ENCODE measurements around the gene AFDN. TPM values are rescaled to one million over a fixed set of nuclear protein-coding genes. Genes with fewer than 3 reads are reported as not detected.

Gene AFDN
- total RNA-seq, 1 donor from 2014 or later: 357 TPM

- Mint-ChIP-seq H3K27me3 (ENCODE audit: insufficient read depth, low read depth) (no peaks in the 10 kb centered on the region), H3K4me1 (no peaks in the 10 kb centered on the region), H3K9me3 (peaks cover 2% of the 10 kb centered on the region), H3K27ac (no peak overlapping the region), H3K36me3 (no peaks in the 10 kb centered on the region), H3K4me3 (no peak overlapping the region)
- TF ChIP-seq EZH2 (IDR thresholded peaks at IDR 0.05) (no peak), EZH2phosphoT487 (IDR thresholded peaks at IDR 0.05) (no peak), CTCF (IDR thresholded peaks at IDR 0.05) (no peak)
- no peaks in the 10 kb centered on the region for H3K4me1 ChIP-seq
- no peaks in the 10 kb centered on the region for H3K36me3 ChIP-seq
- H3F3A ChIP-seq (ENCODE audit: low read depth): no peaks in the 10 kb centered on the region
- H3K27me3 ChIP-seq: no peaks in the 10 kb centered on the region
- no peak overlapping the region for H3K9ac ChIP-seq
- no peaks in the 10 kb centered on the region for H4K20me1 ChIP-seq (ENCODE audit: low read depth)
- H2AFZ ChIP-seq (replicated peaks): no peak overlapping the region
- no peaks in the 10 kb centered on the region for H3K9me3 ChIP-seq (ENCODE audit: low read depth)
- no peak overlapping the region for H3K4me2 ChIP-seq
- no peaks in the 10 kb centered on the region for H3K79me2 ChIP-seq (ENCODE audit: low read depth)
- H3K27ac ChIP-seq: no peak overlapping the region
- no peak overlapping the region for H3K4me3 ChIP-seq
- no peak for DNase-seq (ENCODE audit: low spot score)
Measured at GRCh38 chr6:167811040-167811439, 15.7 kb upstream of the AFDN start.

GRCh38 chr6:167811442-167812087, 15.1 kb upstream of the AFDN start:
- H3K4me3 Mint-ChIP-seq: no peak overlapping the region
- Histone ChIP-seq H3K4me1 (no peaks in the 10 kb centered on the region), H3K36me3 (no peaks in the 10 kb centered on the region), H3F3A (ENCODE audit: low read depth) (no peaks in the 10 kb centered on the region), H3K9me3 (ENCODE audit: low read depth) (no peaks in the 10 kb centered on the region), H3K27me3 (no peaks in the 10 kb centered on the region), H4K20me1 (ENCODE audit: low read depth) (no peaks in the 10 kb centered on the region), H3K4me3 (no peak overlapping the region), H3K27ac (no peak overlapping the region), H3K79me2 (ENCODE audit: low read depth) (no peaks in the 10 kb centered on the region), H2AFZ (replicated peaks) (no peak overlapping the region), H3K4me2 (no peak overlapping the region), H3K9ac (no peak overlapping the region)
- TF ChIP-seq CTCF (IDR thresholded peaks at IDR 0.05): no peak
- no peak for TF ChIP-seq EZH2 (IDR thresholded peaks at IDR 0.05)
- no peak for TF ChIP-seq EZH2phosphoT487 (IDR thresholded peaks at IDR 0.05)
- no peak overlapping the region for H3K27ac Mint-ChIP-seq
- H3K36me3 Mint-ChIP-seq: no peaks in the 10 kb centered on the region
- H3K4me1 Mint-ChIP-seq: no peaks in the 10 kb centered on the region
- peaks cover 2% of the 10 kb centered on the region for H3K9me3 Mint-ChIP-seq
- H3K27me3 Mint-ChIP-seq (ENCODE audit: insufficient read depth, low read depth): no peaks in the 10 kb centered on the region
- DNase-seq (ENCODE audit: low spot score): no peak

- no peak for TF ChIP-seq CTCF (IDR thresholded peaks at IDR 0.05)
- TF ChIP-seq EZH2 (IDR thresholded peaks at IDR 0.05): no peak
- TF ChIP-seq EZH2phosphoT487 (IDR thresholded peaks at IDR 0.05): no peak
Measured at GRCh38 chr6:167812088-167812487, 14.6 kb upstream of the AFDN start.

More at GRCh38 chr6:167812088-167812487, 14.6 kb upstream of the AFDN start:
- H3K4me1 Mint-ChIP-seq: no peaks in the 10 kb centered on the region
- no peaks in the 10 kb centered on the region for H3K79me2 ChIP-seq (ENCODE audit: low read depth)
- no peak overlapping the region for H3K27ac Mint-ChIP-seq
- no peaks in the 10 kb centered on the region for H3K36me3 Mint-ChIP-seq
- no peaks in the 10 kb centered on the region for H3K27me3 Mint-ChIP-seq (ENCODE audit: insufficient read depth, low read depth)
- H3F3A ChIP-seq (ENCODE audit: low read depth): no peaks in the 10 kb centered on the region
- H3K4me2 ChIP-seq: no peak overlapping the region
- no peaks in the 10 kb centered on the region for H3K27me3 ChIP-seq
- H3K27ac ChIP-seq: no peak overlapping the region
- H3K9ac ChIP-seq: no peak overlapping the region
- H3K4me3 Mint-ChIP-seq: no peak overlapping the region
- H4K20me1 ChIP-seq (ENCODE audit: low read depth): no peaks in the 10 kb centered on the region
- no peak overlapping the region for H2AFZ ChIP-seq (replicated peaks)
- H3K4me1 ChIP-seq: no peaks in the 10 kb centered on the region
- H3K4me3 ChIP-seq: no peak overlapping the region
- peaks cover 2% of the 10 kb centered on the region for H3K9me3 Mint-ChIP-seq
- no peaks in the 10 kb centered on the region for H3K36me3 ChIP-seq
- no peaks in the 10 kb centered on the region for H3K9me3 ChIP-seq (ENCODE audit: low read depth)
- no peak for DNase-seq (ENCODE audit: low spot score)

All from neural progenitor cell (in vitro differentiated cells).